Spleen (tissue), 11 donors: ENCODE data around the gene USF3. TPM values are rescaled to one million over a fixed set of nuclear protein-coding genes. Genes with fewer than 3 reads are reported as not detected.

Source experiments
- DNase-seq: peaks from one replicate; pipeline ENCODE4 v3.0.0-alpha.2; 2020
- H3K27ac ChIP-seq, 8 donors: fragments of 200-600 bp; sonication (generic) in 7 of 8; 1 replicate in 4 of 8; 2 replicates in 4 of 8; pipeline versions ENCODE4 v1.5.0 to v1.8.0; 2016 to 2021; ENCODE audit warnings: inconsistent platforms in 4 of 8, mild to moderate bottlenecking in 4 of 8, moderate library complexity in 1 of 8
- H3K27me3 ChIP-seq, 7 donors: fragments of 200-600 bp; sonication (generic) in 6 of 7; replicated peaks in 1 of 7; 1 replicate in 4 of 7; 2 replicates in 3 of 7; pipeline versions ENCODE4 v1.5.0 to v1.8.0; 2016 to 2021; ENCODE audit warnings: inconsistent platforms in 3 of 7, mild to moderate bottlenecking in 1 of 7
- H3K36me3 ChIP-seq, 6 donors: fragments of 200-600 bp; sonication (generic) in 5 of 6; 1 replicate in 4 of 6; 2 replicates in 2 of 6; pipeline versions ENCODE4 v1.5.0 to v1.8.0; 2016 to 2021; ENCODE audit warnings: inconsistent platforms in 2 of 6
- H3K4me1 ChIP-seq, 6 donors: fragments of 200-600 bp; sonication (generic) in 5 of 6; 1 replicate in 3 of 6; 2 replicates in 3 of 6; pipeline versions ENCODE4 v1.5.0 to v1.8.0; 2016 to 2021; ENCODE audit warnings: inconsistent platforms in 3 of 6
- H3K4me3 ChIP-seq, 8 donors: fragments of 200-600 bp; sonication (generic) in 7 of 8; 1 replicate in 4 of 8; 2 replicates in 4 of 8; pipeline versions ENCODE4 v1.5.0 to v1.8.0; 2016 to 2021; ENCODE audit warnings: inconsistent platforms in 4 of 8, mild to moderate bottlenecking in 4 of 8, moderate library complexity in 2 of 8
- H3K9me3 ChIP-seq, 8 donors: fragments of 200-600 bp; sonication (generic) in 7 of 8; 1 replicate in 4 of 8; 2 replicates in 4 of 8; pipeline versions ENCODE4 v1.5.0 to v1.8.0; 2016 to 2021; ENCODE audit warnings: inconsistent platforms in 4 of 8
- POLR2A ChIP-seq, 3 donors: fragments of 450-650 bp; IDR thresholded peaks; one replicate each; pipeline ENCODE4 v1.5.1; 2017; ENCODE audit warnings: antibody characterized with exemption in 3 of 3, mild to moderate bottlenecking in 1 of 3
- POLR2AphosphoS5 ChIP-seq, 3 donors: sonication (generic); formaldehyde crosslinking; IDR thresholded peaks; one replicate each; pipeline ENCODE4 v1.5.1; 2017; ENCODE audit warnings: antibody characterized with exemption in 3 of 3
- WGBS, 5 donors: extraction: QIAGEN DNeasy Blood & Tissue Kit in 3 of 5; methylation state at CpG; one replicate each; pipeline versions ENCODE4 v1.1.5 to v1.1.7; 2013 to 2018; 5-methylcytosine and 5-hydroxymethylcytosine counted together
- intact Hi-C: fragments of 100-400 bp; cut with DNase I; formaldehyde crosslinking; loops from one replicate; pipeline ENCODE4 v1.15.0; 2023; ENCODE audit warnings: low total_unique reads
- polyA plus RNA-seq, 3 donors: library from polyadenylated mRNA; stranded (reverse); fragments of 200-250 nt; gene quantifications; one replicate each; pipeline ENCODE4 v1.2.1, GENCODE V29; 2013
- total RNA-seq, 7 donors: library from RNA; depleted of rRNA in 3 of 7; stranded (reverse); fragments of >200 nt in 3 of 7; fragmentation: NEBNext Ultra II Directional in 4 of 7; extraction: Animal tissue kit (Norgen Biotek cat#: 25700) in 4 of 7; gene quantifications; one replicate each; pipeline versions ENCODE4 v1.1.0 to v1.2.1, GENCODE V29; 2016 to 2021
- TF ChIP-seq, protein P1 (sequence below), 11 experiments: fragments of 200-600 bp in 7 of 11; fragments of 450-650 bp in 4 of 11; sonication (generic) in 4 of 11; IDR thresholded peaks in 8 of 11; conservative IDR thresholded peaks in 3 of 11; 1 replicate in 7 of 11; 2 replicates in 4 of 11; pipeline versions ENCODE4 v1.4.0 to v1.8.0; 2016 to 2021; ENCODE audit warnings: antibody characterized with exemption in 11 of 11, inconsistent platforms in 4 of 11, mild to moderate bottlenecking in 1 of 11
- donor health status: healthy with polysubstance abuse.
- donor health status: DM: no; HTN: no; CAD: no; lungs with moderate emphysema.
- donor health status: DM: no; HTN: no; CAD: no.
- donor health status: Bipolar disorder and iron deficiency.
- donor health status: healthy.
- donor health status: DM: no; HTN: no; CAD: no.
- donor health status: DM: yes; HTN: yes; CAD: no.

The USF3 gene
- total and polyA plus RNA-seq, 10 donors, result 5.5 to 36.0 (median 25.7) TPM

DNA sequence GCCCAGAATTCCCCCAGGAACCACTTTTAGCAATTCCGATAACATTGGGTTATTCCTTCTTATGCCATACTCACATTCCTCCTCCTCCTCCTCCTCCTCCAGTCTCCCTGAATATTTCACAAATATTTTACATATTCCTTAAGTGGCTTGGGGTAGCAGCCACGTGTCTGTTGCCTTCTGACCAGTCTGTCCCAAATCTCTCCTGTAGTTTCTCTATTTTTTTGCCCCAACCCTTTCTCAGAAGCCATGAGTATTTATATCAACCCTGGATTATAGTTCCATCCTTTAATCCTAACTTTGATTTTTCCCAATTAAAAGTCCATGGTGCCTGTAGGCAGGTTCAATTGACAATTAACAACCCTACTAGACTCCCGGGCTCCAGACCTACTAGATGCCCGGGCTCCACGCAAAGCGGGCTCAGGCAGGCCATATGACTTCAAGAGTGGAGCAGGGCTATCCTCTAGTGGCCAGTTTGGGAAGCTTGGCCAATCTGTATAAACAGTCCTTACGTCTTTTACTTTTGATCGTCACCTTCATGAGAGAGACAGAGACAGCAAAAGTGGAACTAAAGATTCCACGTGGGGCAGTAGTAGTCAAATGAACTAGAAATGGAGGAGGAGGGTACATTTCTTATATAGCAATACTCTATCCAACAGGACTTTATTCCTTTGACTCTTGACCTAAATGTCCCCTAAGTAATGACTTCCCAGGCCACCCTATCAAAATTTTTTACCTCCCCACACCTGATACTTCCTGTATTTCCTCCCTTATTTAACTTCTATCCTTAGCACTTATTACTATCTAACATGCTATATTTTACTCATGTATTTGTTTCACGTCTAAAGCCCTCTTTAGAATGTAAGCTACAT lies 69.7 kb downstream of the USF3 start:
- Histone ChIP-seq H3K27me3 (no peaks in the 10 kb centered on the region), H3K4me3 (peak overlapping the region in 1 of 8 donors; percentile 42), H3K36me3 (peaks cover 0 to 78% (median 24%) of the 10 kb centered on the region in 6 donors), H3K27ac (peak overlapping the region in 6 of 8 donors; percentile 55 to 80 (median 71)), H3K4me1 (peaks cover 0 to 49% (median 18%) of the 10 kb centered on the region in 6 donors), H3K9me3 (no peaks in the 10 kb centered on the region)
- 34 to 49% (median 36%) methylated on average over 10 of the region's 10 CpGs for WGBS, 5 donors
- TF ChIP-seq POLR2AphosphoS5 (IDR thresholded peaks at IDR 0.05) (peak in 2 of 3 donors; percentile 9 to 18), POLR2A (IDR thresholded peaks at IDR 0.05) (no peak)
- TF ChIP-seq, protein P1, sequence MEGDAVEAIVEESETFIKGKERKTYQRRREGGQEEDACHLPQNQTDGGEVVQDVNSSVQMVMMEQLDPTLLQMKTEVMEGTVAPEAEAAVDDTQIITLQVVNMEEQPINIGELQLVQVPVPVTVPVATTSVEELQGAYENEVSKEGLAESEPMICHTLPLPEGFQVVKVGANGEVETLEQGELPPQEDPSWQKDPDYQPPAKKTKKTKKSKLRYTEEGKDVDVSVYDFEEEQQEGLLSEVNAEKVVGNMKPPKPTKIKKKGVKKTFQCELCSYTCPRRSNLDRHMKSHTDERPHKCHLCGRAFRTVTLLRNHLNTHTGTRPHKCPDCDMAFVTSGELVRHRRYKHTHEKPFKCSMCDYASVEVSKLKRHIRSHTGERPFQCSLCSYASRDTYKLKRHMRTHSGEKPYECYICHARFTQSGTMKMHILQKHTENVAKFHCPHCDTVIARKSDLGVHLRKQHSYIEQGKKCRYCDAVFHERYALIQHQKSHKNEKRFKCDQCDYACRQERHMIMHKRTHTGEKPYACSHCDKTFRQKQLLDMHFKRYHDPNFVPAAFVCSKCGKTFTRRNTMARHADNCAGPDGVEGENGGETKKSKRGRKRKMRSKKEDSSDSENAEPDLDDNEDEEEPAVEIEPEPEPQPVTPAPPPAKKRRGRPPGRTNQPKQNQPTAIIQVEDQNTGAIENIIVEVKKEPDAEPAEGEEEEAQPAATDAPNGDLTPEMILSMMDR (IDR thresholded peaks at IDR 0.05 in 8 of 11, conservative IDR thresholded peaks at IDR 0.05 in 3 of 11), result peak; percentile 25 to 81 (median 69)
- DNase-seq, result peak; percentile 82
- intact Hi-C loops, result loop anchor here (5.0 kb wide), 1 partner anchor 129 kb away; no protein-coding TSS in a partner anchor

GRCh38 chr3:113625834-113626233 lies 70.6 kb downstream of the USF3 start:
- Histone ChIP-seq H3K9me3 (no peaks in the 10 kb centered on the region), H3K4me3 (peak overlapping the region in 2 of 8 donors; percentile 15 to 42), H3K27ac (peak overlapping the region in 7 of 8 donors; percentile 55 to 80 (median 67)), H3K36me3 (peaks cover 0 to 87% (median 26%) of the 10 kb centered on the region in 6 donors), H3K27me3 (no peaks in the 10 kb centered on the region), H3K4me1 (peaks cover 0 to 40% (median 14%) of the 10 kb centered on the region in 6 donors)
- 48 to 61% (median 56%) methylated on average over 12 of the region's 12 CpGs for WGBS, 5 donors
- DNase-seq, result no peak
- TF ChIP-seq POLR2A (IDR thresholded peaks at IDR 0.05) (no peak), POLR2AphosphoS5 (IDR thresholded peaks at IDR 0.05) (peak in 1 of 3 donors; percentile 38)
- intact Hi-C loops, result loop anchor here (5.0 kb wide), 1 partner anchor 129 kb away; no protein-coding TSS in a partner anchor

DNA sequence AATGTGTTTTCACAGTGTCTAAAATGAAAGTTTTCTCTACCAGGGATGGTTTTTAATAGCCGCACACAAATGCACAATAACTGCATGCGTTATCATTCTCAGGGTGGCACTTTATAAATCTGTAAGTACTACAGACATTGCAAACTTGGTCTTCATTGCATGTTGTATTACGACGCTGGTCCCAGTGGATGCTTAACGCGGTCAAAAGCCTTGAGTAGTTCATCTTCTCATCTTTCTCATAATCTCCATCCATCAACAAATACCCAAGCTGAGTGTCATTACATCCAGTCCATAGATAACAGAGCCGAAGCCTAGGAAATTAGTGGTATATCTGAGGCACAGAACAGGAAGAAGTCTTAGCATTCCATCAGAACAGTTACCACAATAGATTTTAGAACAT lies 72.6 kb downstream of the USF3 start:
- 92 to 97% (median 92%) methylated on average over 7 of the region's 7 CpGs for WGBS, 5 donors
- no peak overlapping the region for H3K4me3 ChIP-seq
- H3K27ac ChIP-seq, result no peak overlapping the region
- peaks cover 0 to 35% (median 13%) of the 10 kb centered on the region in 6 donors for H3K4me1 ChIP-seq
- no peaks in the 10 kb centered on the region for H3K27me3 ChIP-seq
- intact Hi-C loops, result no loop called here
- TF ChIP-seq, protein P1 (IDR thresholded peaks at IDR 0.05 in 8 of 11, conservative IDR thresholded peaks at IDR 0.05 in 3 of 11), result no peak
- no peak for TF ChIP-seq POLR2AphosphoS5 (IDR thresholded peaks at IDR 0.05)
- TF ChIP-seq POLR2A (IDR thresholded peaks at IDR 0.05), result no peak
- DNase-seq, result no peak
- H3K36me3 ChIP-seq, result peaks cover 0 to 87% (median 20%) of the 10 kb centered on the region in 6 donors
- H3K9me3 ChIP-seq, result no peaks in the 10 kb centered on the region

GRCh38 chr3:113623324-113623723 lies 73.1 kb downstream of the USF3 start:
- DNase-seq, result no peak

More at GRCh38 chr3:113623324-113623723, 73.1 kb downstream of the USF3 start:
- Histone ChIP-seq H3K27ac (no peak overlapping the region), H3K9me3 (no peaks in the 10 kb centered on the region), H3K4me3 (no peak overlapping the region), H3K36me3 (peaks cover 0 to 83% (median 20%) of the 10 kb centered on the region in 6 donors), H3K4me1 (peaks cover 0 to 31% (median 13%) of the 10 kb centered on the region in 6 donors), H3K27me3 (no peaks in the 10 kb centered on the region)
- WGBS, 5 donors, result 78 to 82% (median 80%) methylated on average over 19 of the region's 19 CpGs
- TF ChIP-seq POLR2A (IDR thresholded peaks at IDR 0.05), result no peak
- TF ChIP-seq POLR2AphosphoS5 (IDR thresholded peaks at IDR 0.05), result peak in 1 of 3 donors; percentile 29
- TF ChIP-seq, protein P1 (IDR thresholded peaks at IDR 0.05 in 8 of 11, conservative IDR thresholded peaks at IDR 0.05 in 3 of 11), result no peak
- intact Hi-C loops, result no loop called here
